Measurements from ENCODE around the gene OR2AT4. TPM values are rescaled to one million over a fixed set of nuclear protein-coding genes. Genes with fewer than 3 reads are reported as not detected.

Gene OR2AT4
- total RNA-seq, 1 experiment from 2014 or later = not detected

- in situ Hi-C loops (cut with HindIII; ENCODE audit: low pct_unique_long_range_greater_than_20kb, low sequenced_read_pairs) = no loop called here
Observed at GRCh38 chr11:75055511-75055910, 41.2 kb downstream of the OR2AT4 start.

DNA sequence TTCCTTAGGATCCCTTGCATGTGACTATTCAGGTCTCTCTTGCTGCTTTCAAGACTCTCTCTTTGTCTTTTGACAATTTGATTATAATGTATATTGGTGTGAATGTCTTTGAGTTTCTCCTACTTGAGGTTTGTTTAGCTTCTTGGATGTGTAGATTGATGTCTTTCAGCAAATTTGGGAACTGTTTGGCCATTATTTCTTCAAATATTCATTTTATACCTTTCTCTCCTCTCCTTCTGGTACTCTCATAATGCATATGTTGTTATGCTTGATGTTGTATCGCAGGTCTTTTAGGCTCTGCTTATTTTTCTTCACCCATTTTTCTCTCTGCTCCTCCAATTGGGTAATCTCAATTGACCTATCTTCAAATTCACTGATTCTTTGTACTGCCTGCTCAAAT lies 44.2 kb downstream of the OR2AT4 start:
- no TSS peak for BruUV-seq (replicated peaks)
- no peak for TF ChIP-seq POLR2AphosphoS5 (IDR thresholded peaks at IDR 0.05; ENCODE audit: low read depth, low read length)
- TF ChIP-seq, protein P1, sequence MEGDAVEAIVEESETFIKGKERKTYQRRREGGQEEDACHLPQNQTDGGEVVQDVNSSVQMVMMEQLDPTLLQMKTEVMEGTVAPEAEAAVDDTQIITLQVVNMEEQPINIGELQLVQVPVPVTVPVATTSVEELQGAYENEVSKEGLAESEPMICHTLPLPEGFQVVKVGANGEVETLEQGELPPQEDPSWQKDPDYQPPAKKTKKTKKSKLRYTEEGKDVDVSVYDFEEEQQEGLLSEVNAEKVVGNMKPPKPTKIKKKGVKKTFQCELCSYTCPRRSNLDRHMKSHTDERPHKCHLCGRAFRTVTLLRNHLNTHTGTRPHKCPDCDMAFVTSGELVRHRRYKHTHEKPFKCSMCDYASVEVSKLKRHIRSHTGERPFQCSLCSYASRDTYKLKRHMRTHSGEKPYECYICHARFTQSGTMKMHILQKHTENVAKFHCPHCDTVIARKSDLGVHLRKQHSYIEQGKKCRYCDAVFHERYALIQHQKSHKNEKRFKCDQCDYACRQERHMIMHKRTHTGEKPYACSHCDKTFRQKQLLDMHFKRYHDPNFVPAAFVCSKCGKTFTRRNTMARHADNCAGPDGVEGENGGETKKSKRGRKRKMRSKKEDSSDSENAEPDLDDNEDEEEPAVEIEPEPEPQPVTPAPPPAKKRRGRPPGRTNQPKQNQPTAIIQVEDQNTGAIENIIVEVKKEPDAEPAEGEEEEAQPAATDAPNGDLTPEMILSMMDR (IDR thresholded peaks at IDR 0.05) = no peak
- TF ChIP-seq, protein P2, sequence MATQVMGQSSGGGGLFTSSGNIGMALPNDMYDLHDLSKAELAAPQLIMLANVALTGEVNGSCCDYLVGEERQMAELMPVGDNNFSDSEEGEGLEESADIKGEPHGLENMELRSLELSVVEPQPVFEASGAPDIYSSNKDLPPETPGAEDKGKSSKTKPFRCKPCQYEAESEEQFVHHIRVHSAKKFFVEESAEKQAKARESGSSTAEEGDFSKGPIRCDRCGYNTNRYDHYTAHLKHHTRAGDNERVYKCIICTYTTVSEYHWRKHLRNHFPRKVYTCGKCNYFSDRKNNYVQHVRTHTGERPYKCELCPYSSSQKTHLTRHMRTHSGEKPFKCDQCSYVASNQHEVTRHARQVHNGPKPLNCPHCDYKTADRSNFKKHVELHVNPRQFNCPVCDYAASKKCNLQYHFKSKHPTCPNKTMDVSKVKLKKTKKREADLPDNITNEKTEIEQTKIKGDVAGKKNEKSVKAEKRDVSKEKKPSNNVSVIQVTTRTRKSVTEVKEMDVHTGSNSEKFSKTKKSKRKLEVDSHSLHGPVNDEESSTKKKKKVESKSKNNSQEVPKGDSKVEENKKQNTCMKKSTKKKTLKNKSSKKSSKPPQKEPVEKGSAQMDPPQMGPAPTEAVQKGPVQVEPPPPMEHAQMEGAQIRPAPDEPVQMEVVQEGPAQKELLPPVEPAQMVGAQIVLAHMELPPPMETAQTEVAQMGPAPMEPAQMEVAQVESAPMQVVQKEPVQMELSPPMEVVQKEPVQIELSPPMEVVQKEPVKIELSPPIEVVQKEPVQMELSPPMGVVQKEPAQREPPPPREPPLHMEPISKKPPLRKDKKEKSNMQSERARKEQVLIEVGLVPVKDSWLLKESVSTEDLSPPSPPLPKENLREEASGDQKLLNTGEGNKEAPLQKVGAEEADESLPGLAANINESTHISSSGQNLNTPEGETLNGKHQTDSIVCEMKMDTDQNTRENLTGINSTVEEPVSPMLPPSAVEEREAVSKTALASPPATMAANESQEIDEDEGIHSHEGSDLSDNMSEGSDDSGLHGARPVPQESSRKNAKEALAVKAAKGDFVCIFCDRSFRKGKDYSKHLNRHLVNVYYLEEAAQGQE (IDR thresholded peaks at IDR 0.05; ENCODE audit: insufficient read depth in 1 of 2, low read depth in 2 of 2, low read length in 1 of 2) = no peak
- no peak for TF ChIP-seq TCF7L2 (IDR thresholded peaks at IDR 0.05; ENCODE audit: low read depth, low read length)
- no peak for TF ChIP-seq SIN3A (IDR thresholded peaks at IDR 0.05; ENCODE audit: borderline replicate concordance, insufficient read depth, low read depth, low read length)
- in situ Hi-C loops (cut with HindIII; ENCODE audit: low pct_unique_long_range_greater_than_20kb, low sequenced_read_pairs) (no loop called here), intact Hi-C loops (cut with micrococcal nuclease; ENCODE audit: unreplicated experiment) (no loop called here)
- ATAC-seq = no peak
- no peak for DNase-seq (ENCODE audit: low read depth, low spot score)
- POLR2A ChIA-PET = no interaction called here
- CTCF ChIA-PET = no interaction called here
- Histone ChIP-seq H3K27ac (ENCODE audit: low read length) (no peak overlapping the region), H3K27me3 (ENCODE audit: control insufficient read depth, insufficient read depth, low read length) (0 out of 2 replicates have a peak, but pooled peaks cover 3% of the 10 kb centered on the region), H3K4me3 (ENCODE audit: low read depth in 2 of 2, low read length in 2 of 2) (no peak overlapping the region), H3K4me1 (ENCODE audit: control insufficient read depth, insufficient read depth, low read length) (no peaks in the 10 kb centered on the region), H3K9me3 (ENCODE audit: control insufficient read depth, insufficient read depth, low read depth, low read length) (peaks cover 14% of the 10 kb centered on the region), H3K36me3 (ENCODE audit: control insufficient read depth, insufficient read depth, low read length) (no peaks in the 10 kb centered on the region)

More at GRCh38 chr11:75055511-75055910, 41.2 kb downstream of the OR2AT4 start:
- DNase-seq (ENCODE audit: low read depth, low spot score) (no peak), ATAC-seq (no peak)
- ChIA-PET POLR2A (interaction anchor here (0.6 kb wide), 1 partner anchor 22 kb away, joined by 4 read pairs; no protein-coding TSS in a partner anchor), CTCF (no interaction called here)
- H3K27me3 ChIP-seq (ENCODE audit: control insufficient read depth, insufficient read depth, low read length) = peaks cover 10% of the 10 kb centered on the region; the same call in 1 of the 2 replicates
- H3K27ac ChIP-seq (ENCODE audit: low read length) = no peak overlapping the region
- H3K4me1 ChIP-seq (ENCODE audit: control insufficient read depth, insufficient read depth, low read length) = no peaks in the 10 kb centered on the region
- H3K36me3 ChIP-seq (ENCODE audit: control insufficient read depth, insufficient read depth, low read length) = no peaks in the 10 kb centered on the region
- intact Hi-C loops (cut with micrococcal nuclease; ENCODE audit: unreplicated experiment) = no loop called here
- no peak overlapping the region for H3K4me3 ChIP-seq (ENCODE audit: low read depth in 2 of 2, low read length in 2 of 2)
- TF ChIP-seq, protein P1 (IDR thresholded peaks at IDR 0.05) = no peak
- TF ChIP-seq, protein P2 (IDR thresholded peaks at IDR 0.05; ENCODE audit: insufficient read depth in 1 of 2, low read depth in 2 of 2, low read length in 1 of 2) = no peak
- TF ChIP-seq TCF7L2 (IDR thresholded peaks at IDR 0.05; ENCODE audit: low read depth, low read length) (no peak), POLR2AphosphoS5 (IDR thresholded peaks at IDR 0.05; ENCODE audit: low read depth, low read length) (no peak), SIN3A (IDR thresholded peaks at IDR 0.05; ENCODE audit: borderline replicate concordance, insufficient read depth, low read depth, low read length) (no peak)
- BruUV-seq (replicated peaks) = no TSS peak
- peaks cover 14% of the 10 kb centered on the region for H3K9me3 ChIP-seq (ENCODE audit: control insufficient read depth, insufficient read depth, low read depth, low read length)
